WI38 (cell line): ENCODE results near the gene LYPD6.

ENCODE experiments used
- H3K4me3 ChIP-seq: 2 replicates; pipeline ENCODE4 v1.5.1; 2011; ENCODE audit warnings: low read depth, mild to moderate bottlenecking, control low read depth, low read length
- CTCF ChIP-seq: IDR thresholded peaks from 2 replicates; pipeline ENCODE4 v1.5.1; 2012; ENCODE audit warnings: low read depth, mild to moderate bottlenecking, control low read depth, low read length

Gene LYPD6

GRCh38 chr2:149331023-149331400 lies 625 bp downstream of the LYPD6 start:
- no peak for TF ChIP-seq CTCF
- peak overlapping the region; percentile 70 for H3K4me3 ChIP-seq

GRCh38 chr2:149332364-149332763 lies 2.0 kb downstream of the LYPD6 start:
- H3K4me3 ChIP-seq, result no peak overlapping the region
- no peak for TF ChIP-seq CTCF

DNA sequence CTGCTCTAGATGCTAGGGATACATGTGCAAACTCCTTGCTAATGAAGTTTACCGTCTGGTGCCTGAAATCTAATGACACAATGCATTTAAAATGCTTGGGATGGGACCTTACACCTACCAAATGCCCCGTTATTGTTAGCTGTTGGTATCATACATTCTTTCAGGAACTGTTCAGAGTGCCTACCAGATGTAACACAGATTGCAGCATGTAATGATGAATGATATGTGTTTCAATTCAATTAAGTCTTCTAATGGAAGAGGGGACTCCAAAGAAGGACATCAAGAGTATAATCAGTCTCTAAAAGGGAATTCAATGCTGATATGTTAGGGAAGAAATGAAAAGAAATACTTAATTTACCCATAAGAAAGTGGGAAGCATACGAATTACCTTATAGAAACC lies 3.2 kb downstream of the LYPD6 start:
- no peak for TF ChIP-seq CTCF
- H3K4me3 ChIP-seq, result no peak overlapping the region

- TF ChIP-seq CTCF, result no peak
These were observed 3.8 kb downstream of the LYPD6 start for GRCh38 chr2:149334156-149334555.

DNA sequence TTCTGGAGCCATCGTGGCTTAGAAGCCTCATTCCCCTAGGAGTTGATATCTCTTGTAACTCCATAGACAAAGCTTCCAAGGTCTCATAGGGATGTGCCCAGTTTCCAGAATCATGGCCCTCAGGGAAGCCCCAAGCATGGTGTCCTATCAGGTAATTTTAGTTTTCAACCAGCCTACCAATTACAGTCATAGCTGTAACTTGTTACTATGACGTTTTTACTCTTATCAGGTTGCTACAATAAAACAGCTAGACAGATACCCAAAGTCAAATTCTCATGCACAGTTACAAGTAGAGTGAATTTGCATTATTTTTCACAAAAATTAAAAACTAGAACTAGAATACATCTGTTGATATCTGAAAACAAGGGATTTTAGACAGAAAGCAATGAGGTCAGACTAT lies 8.9 kb downstream of the LYPD6 start:
- H3K4me3 ChIP-seq, result no peak overlapping the region
- no peak for TF ChIP-seq CTCF

More at GRCh38 chr2:149334156-149334555, 3.8 kb downstream of the LYPD6 start:
- no peak overlapping the region for H3K4me3 ChIP-seq

GRCh38 chr2:149342509-149342908 lies 12.1 kb downstream of the LYPD6 start:
- no peak for TF ChIP-seq CTCF
- H3K4me3 ChIP-seq, result no peak overlapping the region

GRCh38 chr2:149344105-149344504 lies 13.7 kb downstream of the LYPD6 start:
- no peak overlapping the region for H3K4me3 ChIP-seq
- TF ChIP-seq CTCF, result no peak
